HL-60 (cell line): ENCODE measurements around the gene CDT1.

Source experiments
- DNase-seq, 2 experiments: peaks; one replicate each; pipeline ENCODE4 v3.0.0-alpha.2; 2010 to 2020; ENCODE audit warnings: low read depth in 1 of 2, low spot score in 1 of 2
- H3K27ac ChIP-seq: fragments of 250-450 bp; sonication (Bioruptor Pico); replicated peaks from 2 replicates; pipeline ENCODE4 v1.5.1; 2020; ENCODE audit warnings: mild to moderate bottlenecking, moderate library complexity
- H3K27me3 ChIP-seq: fragments of 250-450 bp; sonication (Bioruptor Pico); 2 replicates; pipeline ENCODE4 v1.5.1; 2021; ENCODE audit warnings: mild to moderate bottlenecking, moderate library complexity; ENCODE audit not compliant: insufficient read depth, poor library complexity, severe bottlenecking
- H3K4me3 ChIP-seq: replicated peaks from 2 replicates; pipeline ENCODE4 v1.5.1; 2011; ENCODE audit warnings: mild to moderate bottlenecking, control low read depth, low read length; ENCODE audit not compliant: insufficient read depth
- CTCF ChIP-seq: IDR thresholded peaks from one replicate; pipeline ENCODE4 v1.5.1; 2011; ENCODE audit warnings: low read length, control low read depth, inconsistent platforms; ENCODE audit not compliant: insufficient read depth
- GABPA ChIP-seq: IDR thresholded peaks from 2 replicates; pipeline ENCODE4 v1.6.1; 2012; ENCODE audit warnings: low read depth
- POLR2AphosphoS5 ChIP-seq: IDR thresholded peaks from 2 replicates; pipeline ENCODE4 v1.6.1; 2012; ENCODE audit warnings: low read depth
- REST ChIP-seq: IDR thresholded peaks from 2 replicates; pipeline ENCODE4 v1.6.1; 2012; ENCODE audit warnings: low read depth; ENCODE audit not compliant: insufficient replicate concordance
- SPI1 ChIP-seq: IDR thresholded peaks from 2 replicates; pipeline ENCODE4 v1.6.1; 2012; ENCODE audit warnings: low read depth, mild to moderate bottlenecking, borderline replicate concordance

CDT1 gene

GRCh38 chr16:88778271-88778525 is 25.4 kb upstream of the CDT1 start:
- no peak overlapping the region for H3K27ac ChIP-seq
- H3K4me3 ChIP-seq = no peak overlapping the region
- H3K27me3 ChIP-seq = no peaks in the 10 kb centered on the region
- TF ChIP-seq REST (no peak), SPI1 (no peak), GABPA (no peak), CTCF (no peak), POLR2AphosphoS5 (no peak)
- no peak for DNase-seq

- no peaks in the 10 kb centered on the region for H3K27me3 ChIP-seq
- H3K27ac ChIP-seq = no peak overlapping the region
- TF ChIP-seq REST (no peak), POLR2AphosphoS5 (no peak), GABPA (no peak), CTCF (no peak)
- no peak for DNase-seq
- no peak overlapping the region for H3K4me3 ChIP-seq
These were observed 25.0 kb upstream of the CDT1 start for GRCh38 chr16:88778541-88779065.

GRCh38 chr16:88779406-88780141 is 24.0 kb upstream of the CDT1 start:
- H3K27ac ChIP-seq = no peak overlapping the region
- no peak for DNase-seq
- no peak overlapping the region for H3K4me3 ChIP-seq
- TF ChIP-seq SPI1 = no peak
- TF ChIP-seq REST = no peak
- TF ChIP-seq POLR2AphosphoS5 = no peak
- no peak for TF ChIP-seq CTCF
- TF ChIP-seq GABPA = no peak
- H3K27me3 ChIP-seq = no peaks in the 10 kb centered on the region
